Measurements from ENCODE around the gene AMDHD2. TPM values are rescaled to one million over a fixed set of nuclear protein-coding genes. Genes with fewer than 3 reads are reported as not detected.
A peak's percentile ranks its signal among the peaks of the same experiment; 100 is the strongest.

Gene AMDHD2
- total and polyA plus RNA-seq, 2 of the 13 experiments (the other 11 are each of a cell fraction or from before 2014, with no cell fraction given) = 33.5 to 39.1 TPM

GRCh38 chr16:2484898-2485508 lies 35.2 kb upstream of the AMDHD2 start (continued):
- TF ChIP-seq, protein P1, sequence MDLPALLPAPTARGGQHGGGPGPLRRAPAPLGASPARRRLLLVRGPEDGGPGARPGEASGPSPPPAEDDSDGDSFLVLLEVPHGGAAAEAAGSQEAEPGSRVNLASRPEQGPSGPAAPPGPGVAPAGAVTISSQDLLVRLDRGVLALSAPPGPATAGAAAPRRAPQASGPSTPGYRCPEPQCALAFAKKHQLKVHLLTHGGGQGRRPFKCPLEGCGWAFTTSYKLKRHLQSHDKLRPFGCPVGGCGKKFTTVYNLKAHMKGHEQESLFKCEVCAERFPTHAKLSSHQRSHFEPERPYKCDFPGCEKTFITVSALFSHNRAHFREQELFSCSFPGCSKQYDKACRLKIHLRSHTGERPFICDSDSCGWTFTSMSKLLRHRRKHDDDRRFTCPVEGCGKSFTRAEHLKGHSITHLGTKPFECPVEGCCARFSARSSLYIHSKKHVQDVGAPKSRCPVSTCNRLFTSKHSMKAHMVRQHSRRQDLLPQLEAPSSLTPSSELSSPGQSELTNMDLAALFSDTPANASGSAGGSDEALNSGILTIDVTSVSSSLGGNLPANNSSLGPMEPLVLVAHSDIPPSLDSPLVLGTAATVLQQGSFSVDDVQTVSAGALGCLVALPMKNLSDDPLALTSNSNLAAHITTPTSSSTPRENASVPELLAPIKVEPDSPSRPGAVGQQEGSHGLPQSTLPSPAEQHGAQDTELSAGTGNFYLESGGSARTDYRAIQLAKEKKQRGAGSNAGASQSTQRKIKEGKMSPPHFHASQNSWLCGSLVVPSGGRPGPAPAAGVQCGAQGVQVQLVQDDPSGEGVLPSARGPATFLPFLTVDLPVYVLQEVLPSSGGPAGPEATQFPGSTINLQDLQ (CRISPR knock-in tag; IDR thresholded peaks at IDR 0.05) = no peak
- TF ChIP-seq ZNF292 (CRISPR knock-in tag; IDR thresholded peaks at IDR 0.05; ENCODE audit: borderline replicate concordance, low read depth) (peak; percentile 59; the same call in 1 of the 2 replicates), ZNF446 (CRISPR knock-in tag; IDR thresholded peaks at IDR 0.05) (no peak), ZNF12 (CRISPR knock-in tag; IDR thresholded peaks at IDR 0.05) (no peak; the same call in 1 of the 2 replicates), ZNF773 (CRISPR knock-in tag; IDR thresholded peaks at IDR 0.05; ENCODE audit: borderline replicate concordance) (no peak), ZNF18 (CRISPR knock-in tag; IDR thresholded peaks at IDR 0.05; ENCODE audit: insufficient replicate concordance) (no peak), ZNF792 (CRISPR knock-in tag; IDR thresholded peaks at IDR 0.05) (peak; percentile 64; the same call in 1 of the 2 replicates), CAMTA2 (CRISPR knock-in tag; IDR thresholded peaks at IDR 0.05; ENCODE audit: borderline replicate concordance) (no peak), ZNF543 (CRISPR knock-in tag; IDR thresholded peaks at IDR 0.05) (no peak), CENPT (CRISPR knock-in tag; IDR thresholded peaks at IDR 0.05; ENCODE audit: low read depth) (no peak), ZNF253 (CRISPR knock-in tag; IDR thresholded peaks at IDR 0.05; ENCODE audit: borderline replicate concordance) (no peak), REST (IDR thresholded peaks at IDR 0.05; ENCODE audit: borderline replicate concordance in 1 of 2, low read depth in 1 of 2, low read length in 2 of 2) (no peak), JUND (CRISPR knock-in tag; IDR thresholded peaks at IDR 0.05) (no peak), KLF6 (CRISPR knock-in tag; IDR thresholded peaks at IDR 0.05) (0 out of 2 replicates have a peak, but pooled peaks have one; percentile 40), TEAD2 (CRISPR knock-in tag; IDR thresholded peaks at IDR 0.05) (no peak)
- TF ChIP-seq, protein P2, sequence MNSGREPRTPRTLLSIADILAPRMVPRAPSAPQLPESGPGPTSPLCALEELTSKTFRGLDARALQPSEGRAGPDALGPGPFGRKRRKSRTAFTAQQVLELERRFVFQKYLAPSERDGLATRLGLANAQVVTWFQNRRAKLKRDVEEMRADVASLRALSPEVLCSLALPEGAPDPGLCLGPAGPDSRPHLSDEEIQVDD (CRISPR knock-in tag; IDR thresholded peaks at IDR 0.05; ENCODE audit: borderline replicate concordance) = no peak
- TF ChIP-seq, protein P3, sequence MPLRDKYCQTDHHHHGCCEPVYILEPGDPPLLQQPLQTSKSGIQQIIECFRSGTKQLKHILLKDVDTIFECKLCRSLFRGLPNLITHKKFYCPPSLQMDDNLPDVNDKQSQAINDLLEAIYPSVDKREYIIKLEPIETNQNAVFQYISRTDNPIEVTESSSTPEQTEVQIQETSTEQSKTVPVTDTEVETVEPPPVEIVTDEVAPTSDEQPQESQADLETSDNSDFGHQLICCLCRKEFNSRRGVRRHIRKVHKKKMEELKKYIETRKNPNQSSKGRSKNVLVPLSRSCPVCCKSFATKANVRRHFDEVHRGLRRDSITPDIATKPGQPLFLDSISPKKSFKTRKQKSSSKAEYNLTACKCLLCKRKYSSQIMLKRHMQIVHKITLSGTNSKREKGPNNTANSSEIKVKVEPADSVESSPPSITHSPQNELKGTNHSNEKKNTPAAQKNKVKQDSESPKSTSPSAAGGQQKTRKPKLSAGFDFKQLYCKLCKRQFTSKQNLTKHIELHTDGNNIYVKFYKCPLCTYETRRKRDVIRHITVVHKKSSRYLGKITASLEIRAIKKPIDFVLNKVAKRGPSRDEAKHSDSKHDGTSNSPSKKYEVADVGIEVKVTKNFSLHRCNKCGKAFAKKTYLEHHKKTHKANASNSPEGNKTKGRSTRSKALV (CRISPR knock-in tag; IDR thresholded peaks at IDR 0.05) = no peak
- TF ChIP-seq, protein P4, sequence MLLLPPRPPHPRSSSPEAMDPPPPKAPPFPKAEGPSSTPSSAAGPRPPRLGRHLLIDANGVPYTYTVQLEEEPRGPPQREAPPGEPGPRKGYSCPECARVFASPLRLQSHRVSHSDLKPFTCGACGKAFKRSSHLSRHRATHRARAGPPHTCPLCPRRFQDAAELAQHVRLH (CRISPR knock-in tag; IDR thresholded peaks at IDR 0.05; ENCODE audit: borderline replicate concordance, low read depth) = no peak; the same call in 1 of the 2 replicates
